Activated CD8-positive, alpha-beta memory T cell treated with anti-CD3 and anti-CD28 coated beads for 24 hours (primary cell): ENCODE measurements around the gene SPTLC3.

Experiments
- DNase-seq: peaks from one replicate; pipeline ENCODE4 v3.0.0-alpha.2; 2020

SPTLC3 gene

GRCh38 chr20:13147071-13147963 lies 138.5 kb downstream of the SPTLC3 start:
- no peak for DNase-seq

GRCh38 chr20:13147971-13148370 lies 139.2 kb downstream of the SPTLC3 start:
- DNase-seq = no peak

- DNase-seq = no peak
Observed at GRCh38 chr20:13148402-13148801, 139.6 kb downstream of the SPTLC3 start.

GRCh38 chr20:13148961-13149360 lies 140.2 kb downstream of the SPTLC3 start:
- no peak for DNase-seq

- DNase-seq = no peak
Observed at GRCh38 chr20:13149371-13150105, 140.8 kb downstream of the SPTLC3 start.

GRCh38 chr20:13158369-13158768 lies 149.6 kb downstream of the SPTLC3 start:
- DNase-seq = no peak

- no peak for DNase-seq
Observed at GRCh38 chr20:13159889-13160288, 151.1 kb downstream of the SPTLC3 start.

GRCh38 chr20:13165203-13165602 lies 156.4 kb downstream of the SPTLC3 start:
- no peak for DNase-seq

- no peak for DNase-seq
Observed at GRCh38 chr20:13166011-13166410, 157.2 kb downstream of the SPTLC3 start.

- DNase-seq = no peak
Observed at GRCh38 chr20:13166437-13166836, 157.7 kb downstream of the SPTLC3 start.

GRCh38 chr20:13169086-13169485 lies 160.3 kb downstream of the SPTLC3 start:
- no peak for DNase-seq

GRCh38 chr20:13170771-13171170 lies 162.0 kb downstream of the SPTLC3 start:
- DNase-seq = no peak

GRCh38 chr20:13173201-13173600 lies 164.4 kb downstream of the SPTLC3 start:
- DNase-seq = no peak

- no peak for DNase-seq
Observed at GRCh38 chr20:13174402-13174801, 165.6 kb downstream of the SPTLC3 start.

GRCh38 chr20:13180986-13181889 lies 172.5 kb downstream of the SPTLC3 start:
- DNase-seq = no peak

- no peak for DNase-seq
Observed at GRCh38 chr20:13183005-13183404, 174.2 kb downstream of the SPTLC3 start.

- DNase-seq = no peak
Observed at GRCh38 chr20:13186043-13186774, 177.4 kb downstream of the SPTLC3 start.

- DNase-seq = no peak
Observed at GRCh38 chr20:13187899-13188298, 179.1 kb downstream of the SPTLC3 start.

- no peak for DNase-seq
Observed at GRCh38 chr20:13199279-13199678, 190.5 kb downstream of the SPTLC3 start.

- no peak for DNase-seq
Observed at GRCh38 chr20:13200767-13201500, 192.2 kb downstream of the SPTLC3 start.

- DNase-seq = no peak
Observed at GRCh38 chr20:13202565-13202964, 193.8 kb downstream of the SPTLC3 start.

GRCh38 chr20:13205425-13205824 lies 196.7 kb downstream of the SPTLC3 start:
- no peak for DNase-seq
